PFSK-1 (cell line): Measurements from ENCODE around the gene ZNF407.

Experiments used
- POLR2AphosphoS5 ChIP-seq: IDR thresholded peaks from 2 replicates; pipeline ENCODE4 v1.6.1; 2012; ENCODE audit warnings: low read depth, mild to moderate bottlenecking, control low read depth, low read length, moderate library complexity
- SIN3A ChIP-seq: IDR thresholded peaks from 2 replicates; pipeline ENCODE4 v1.6.1; 2012; ENCODE audit warnings: mild to moderate bottlenecking, low read length, moderate library complexity, borderline replicate concordance; ENCODE audit not compliant: insufficient read depth
- TF ChIP-seq, protein P1 (sequence below), 2 experiments: IDR thresholded peaks; 2 replicates each; pipeline versions ENCODE4 v1.6.1 to v1.8.0; 2011 to 2012; ENCODE audit warnings: low read depth in 2 of 2, low read length in 2 of 2, control low read depth in 1 of 2, inconsistent platforms in 1 of 2, mild to moderate bottlenecking in 1 of 2, moderate library complexity in 1 of 2; ENCODE audit not compliant: insufficient read depth in 1 of 2

- TF ChIP-seq SIN3A (no peak), POLR2AphosphoS5 (no peak)
- TF ChIP-seq, protein P1, sequence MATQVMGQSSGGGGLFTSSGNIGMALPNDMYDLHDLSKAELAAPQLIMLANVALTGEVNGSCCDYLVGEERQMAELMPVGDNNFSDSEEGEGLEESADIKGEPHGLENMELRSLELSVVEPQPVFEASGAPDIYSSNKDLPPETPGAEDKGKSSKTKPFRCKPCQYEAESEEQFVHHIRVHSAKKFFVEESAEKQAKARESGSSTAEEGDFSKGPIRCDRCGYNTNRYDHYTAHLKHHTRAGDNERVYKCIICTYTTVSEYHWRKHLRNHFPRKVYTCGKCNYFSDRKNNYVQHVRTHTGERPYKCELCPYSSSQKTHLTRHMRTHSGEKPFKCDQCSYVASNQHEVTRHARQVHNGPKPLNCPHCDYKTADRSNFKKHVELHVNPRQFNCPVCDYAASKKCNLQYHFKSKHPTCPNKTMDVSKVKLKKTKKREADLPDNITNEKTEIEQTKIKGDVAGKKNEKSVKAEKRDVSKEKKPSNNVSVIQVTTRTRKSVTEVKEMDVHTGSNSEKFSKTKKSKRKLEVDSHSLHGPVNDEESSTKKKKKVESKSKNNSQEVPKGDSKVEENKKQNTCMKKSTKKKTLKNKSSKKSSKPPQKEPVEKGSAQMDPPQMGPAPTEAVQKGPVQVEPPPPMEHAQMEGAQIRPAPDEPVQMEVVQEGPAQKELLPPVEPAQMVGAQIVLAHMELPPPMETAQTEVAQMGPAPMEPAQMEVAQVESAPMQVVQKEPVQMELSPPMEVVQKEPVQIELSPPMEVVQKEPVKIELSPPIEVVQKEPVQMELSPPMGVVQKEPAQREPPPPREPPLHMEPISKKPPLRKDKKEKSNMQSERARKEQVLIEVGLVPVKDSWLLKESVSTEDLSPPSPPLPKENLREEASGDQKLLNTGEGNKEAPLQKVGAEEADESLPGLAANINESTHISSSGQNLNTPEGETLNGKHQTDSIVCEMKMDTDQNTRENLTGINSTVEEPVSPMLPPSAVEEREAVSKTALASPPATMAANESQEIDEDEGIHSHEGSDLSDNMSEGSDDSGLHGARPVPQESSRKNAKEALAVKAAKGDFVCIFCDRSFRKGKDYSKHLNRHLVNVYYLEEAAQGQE (IDR thresholded peaks at IDR 0.05; ENCODE audit: insufficient read depth in 1 of 2, low read depth in 2 of 2, low read length in 2 of 2) = no peak
Measured at GRCh38 chr18:74724186-74724585, 126.5 kb downstream of the ZNF407 start.
